Muscle layer of duodenum (tissue), 2 donors: ENCODE measurements around the gene SYNDIG1.

Experiments
- H3K27ac ChIP-seq: one replicate; pipeline ENCODE4 v1.7.0; 2013; ENCODE audit warnings: mild to moderate bottlenecking, low read length
- H3K27me3 ChIP-seq: one replicate; pipeline ENCODE4 v1.7.0; 2013; ENCODE audit warnings: low read depth, mild to moderate bottlenecking, control low read depth, low read length
- H3K36me3 ChIP-seq, 2 donors: one replicate each; pipeline ENCODE4 v1.7.0; 2013; ENCODE audit warnings: low read length in 2 of 2, control low read depth in 1 of 2, mild to moderate bottlenecking in 1 of 2; ENCODE audit not compliant: insufficient read depth in 2 of 2, control insufficient read depth in 1 of 2
- H3K4me1 ChIP-seq, 2 donors: one replicate each; pipeline ENCODE4 v1.7.0; 2013; ENCODE audit warnings: low read length in 2 of 2, mild to moderate bottlenecking in 2 of 2, control low read depth in 1 of 2, moderate library complexity in 1 of 2; ENCODE audit not compliant: insufficient read depth in 2 of 2, control insufficient read depth in 1 of 2
- H3K4me3 ChIP-seq, 2 donors: one replicate each; pipeline ENCODE4 v1.7.0; 2013; ENCODE audit warnings: low read length in 2 of 2, low read depth in 1 of 2, mild to moderate bottlenecking in 1 of 2
- H3K9me3 ChIP-seq, 2 donors: one replicate each; pipeline ENCODE4 v1.7.0; 2013; ENCODE audit warnings: low read length in 2 of 2, control low read depth in 1 of 2, mild to moderate bottlenecking in 1 of 2; ENCODE audit not compliant: control insufficient read depth in 1 of 2
- donor health status: healthy.

Gene SYNDIG1

DNA sequence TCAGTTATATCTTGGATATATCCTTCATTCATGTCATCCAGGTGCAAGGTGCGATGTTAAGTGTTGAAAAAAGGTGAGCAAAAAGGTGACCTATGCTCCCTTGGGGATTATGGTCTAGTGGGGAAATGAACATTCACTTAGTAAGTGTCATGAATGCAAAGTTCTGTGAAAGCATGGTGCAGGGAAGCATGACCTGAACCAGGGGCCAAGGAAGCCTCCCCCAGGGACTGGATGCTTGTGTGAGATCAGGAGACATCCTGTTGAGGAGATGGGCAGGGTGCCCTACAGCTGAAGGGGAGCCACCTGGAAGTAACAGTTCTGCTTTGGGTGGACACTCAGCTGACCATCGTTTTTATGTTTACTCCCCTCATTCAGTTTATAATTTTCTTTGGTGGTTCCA, 179.5 kb downstream of the SYNDIG1 start:
- no peaks in the 10 kb centered on the region for H3K36me3 ChIP-seq
- no peaks in the 10 kb centered on the region for H3K27me3 ChIP-seq
- no peak overlapping the region for H3K4me3 ChIP-seq
- no peak overlapping the region for H3K27ac ChIP-seq
- H3K9me3 ChIP-seq, result peaks cover 0 to 4% of the 10 kb centered on the region in 2 donors
- peaks cover 0 to 8% of the 10 kb centered on the region in 2 donors for H3K4me1 ChIP-seq

- Histone ChIP-seq H3K27ac (no peak overlapping the region), H3K4me1 (peaks cover 0 to 8% of the 10 kb centered on the region in 2 donors), H3K4me3 (no peak overlapping the region), H3K9me3 (no peaks in the 10 kb centered on the region), H3K36me3 (no peaks in the 10 kb centered on the region), H3K27me3 (no peaks in the 10 kb centered on the region)
These were observed 180.5 kb downstream of the SYNDIG1 start for GRCh38 chr20:24649787-24650490.

DNA sequence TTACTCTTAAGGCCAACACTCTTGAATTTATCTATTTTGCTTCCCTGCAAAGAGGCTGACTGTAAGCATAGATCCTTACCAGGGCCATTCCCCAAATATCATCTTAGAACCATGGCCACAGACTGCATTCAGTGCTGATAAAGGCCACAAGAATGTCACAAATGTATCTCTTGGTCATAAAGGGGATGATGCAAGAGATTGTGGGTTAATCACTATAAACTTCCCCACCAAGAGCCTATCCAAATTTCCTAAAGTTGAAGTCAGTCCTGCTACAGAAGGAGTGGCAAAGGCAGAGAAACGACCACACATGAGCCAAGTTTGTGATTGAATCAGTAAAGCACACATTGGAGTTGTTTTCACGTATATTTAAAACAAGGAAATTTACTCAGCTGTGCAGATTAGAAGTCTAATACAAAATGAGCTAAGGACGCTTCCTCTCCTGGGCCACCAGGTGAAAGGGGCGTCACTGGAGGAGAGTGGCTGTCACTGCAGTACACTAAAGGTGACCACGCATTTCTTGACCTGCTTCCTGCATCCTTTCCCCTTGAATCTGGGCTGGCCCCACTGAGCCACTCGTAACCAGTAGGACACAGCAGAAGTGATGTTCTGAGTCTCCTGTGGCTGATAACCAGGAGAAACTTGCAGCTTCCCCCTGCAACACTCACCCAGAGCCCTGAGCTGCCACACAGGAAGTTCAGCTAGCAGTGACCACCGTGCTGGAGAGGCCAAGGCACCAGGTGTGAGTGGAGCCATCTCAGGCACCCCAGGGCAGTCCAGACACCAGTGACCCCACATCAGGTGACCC, 181.9 kb downstream of the SYNDIG1 start:
- H3K27ac ChIP-seq, result no peak overlapping the region

DNA sequence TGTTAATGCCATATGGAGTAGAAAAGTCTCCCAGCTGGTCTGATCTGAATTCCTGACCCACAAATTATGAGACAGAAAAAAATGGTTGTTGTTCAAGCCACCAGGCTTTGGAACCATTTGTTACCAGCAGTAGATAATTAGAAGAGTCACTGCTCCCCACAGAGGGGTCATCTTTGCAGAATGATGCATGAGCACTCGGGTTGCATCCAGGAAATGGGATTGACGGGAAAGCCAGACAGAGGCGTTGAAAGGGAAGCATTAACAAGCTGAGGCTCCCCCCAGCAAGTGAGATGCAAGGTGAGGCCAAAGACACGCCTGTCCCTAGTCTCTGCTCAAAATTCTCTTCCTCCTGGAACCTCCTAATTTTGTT, 182.5 kb downstream of the SYNDIG1 start:
- no peak overlapping the region for H3K4me3 ChIP-seq
- no peak overlapping the region for H3K27ac ChIP-seq
- peaks cover 0 to 8% of the 10 kb centered on the region in 2 donors for H3K4me1 ChIP-seq
- no peaks in the 10 kb centered on the region for H3K27me3 ChIP-seq
- H3K36me3 ChIP-seq, result no peaks in the 10 kb centered on the region
- H3K9me3 ChIP-seq, result no peaks in the 10 kb centered on the region

More for the DNA sequence above, 181.9 kb downstream of the SYNDIG1 start:
- Histone ChIP-seq H3K9me3 (no peaks in the 10 kb centered on the region), H3K36me3 (no peaks in the 10 kb centered on the region), H3K4me3 (no peak overlapping the region), H3K27me3 (no peaks in the 10 kb centered on the region), H3K4me1 (peaks cover 0 to 8% of the 10 kb centered on the region in 2 donors)

DNA sequence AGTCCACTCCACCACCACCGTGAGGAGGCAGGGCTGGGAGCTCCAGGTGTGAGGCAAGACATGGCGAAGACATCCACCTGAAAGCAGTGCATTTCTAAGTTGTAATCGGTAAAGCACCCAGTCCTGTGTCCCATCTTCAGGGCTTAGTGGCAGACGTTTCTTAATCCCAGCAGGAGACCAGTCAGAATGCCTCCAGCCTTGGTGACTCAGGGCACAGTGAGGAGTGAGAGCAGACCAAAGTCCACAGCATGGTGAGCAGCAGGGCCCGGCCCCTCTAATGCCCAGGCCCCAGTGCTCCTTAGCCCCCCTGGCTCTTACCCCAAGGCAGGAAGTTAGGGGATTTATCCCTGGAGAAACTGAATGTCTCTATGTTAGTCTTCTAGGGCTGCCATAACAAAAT, 183.9 kb downstream of the SYNDIG1 start:
- no peaks in the 10 kb centered on the region for H3K27me3 ChIP-seq
- H3K9me3 ChIP-seq, result no peaks in the 10 kb centered on the region
- no peak overlapping the region for H3K27ac ChIP-seq
- H3K4me3 ChIP-seq, result no peak overlapping the region
- H3K36me3 ChIP-seq, result no peaks in the 10 kb centered on the region
- H3K4me1 ChIP-seq, result peaks cover 0 to 2% of the 10 kb centered on the region in 2 donors

GRCh38 chr20:24654425-24654824, 185.0 kb downstream of the SYNDIG1 start:
- Histone ChIP-seq H3K36me3 (no peaks in the 10 kb centered on the region), H3K9me3 (no peaks in the 10 kb centered on the region), H3K27me3 (no peaks in the 10 kb centered on the region), H3K4me1 (no peaks in the 10 kb centered on the region), H3K27ac (no peak overlapping the region), H3K4me3 (no peak overlapping the region)

GRCh38 chr20:24656391-24656790, 187.0 kb downstream of the SYNDIG1 start:
- Histone ChIP-seq H3K27me3 (no peaks in the 10 kb centered on the region), H3K27ac (no peak overlapping the region), H3K36me3 (no peaks in the 10 kb centered on the region), H3K4me3 (no peak overlapping the region), H3K9me3 (no peaks in the 10 kb centered on the region), H3K4me1 (no peaks in the 10 kb centered on the region)

DNA sequence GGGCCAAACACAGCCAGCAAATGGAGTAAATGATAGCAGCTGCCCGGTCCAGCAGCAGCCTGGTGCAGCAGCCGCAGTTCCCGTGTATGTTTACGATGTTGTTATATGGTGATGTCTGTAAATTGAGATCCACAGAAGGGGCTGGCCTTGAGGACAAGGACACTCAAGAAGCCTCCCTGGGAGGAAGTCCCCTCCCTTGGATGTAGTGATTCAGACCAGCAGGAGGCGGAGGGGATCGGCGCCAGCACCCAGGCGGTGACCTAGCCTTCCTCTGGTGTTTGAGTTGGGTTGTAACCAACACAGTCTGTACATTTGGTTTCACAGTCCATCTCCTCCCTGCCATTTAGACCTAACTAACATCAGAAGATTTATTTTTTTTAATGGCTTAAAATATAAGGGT, 187.8 kb downstream of the SYNDIG1 start:
- Histone ChIP-seq H3K27me3 (no peaks in the 10 kb centered on the region), H3K36me3 (no peaks in the 10 kb centered on the region), H3K4me1 (no peaks in the 10 kb centered on the region), H3K9me3 (no peaks in the 10 kb centered on the region), H3K4me3 (no peak overlapping the region), H3K27ac (no peak overlapping the region)

DNA sequence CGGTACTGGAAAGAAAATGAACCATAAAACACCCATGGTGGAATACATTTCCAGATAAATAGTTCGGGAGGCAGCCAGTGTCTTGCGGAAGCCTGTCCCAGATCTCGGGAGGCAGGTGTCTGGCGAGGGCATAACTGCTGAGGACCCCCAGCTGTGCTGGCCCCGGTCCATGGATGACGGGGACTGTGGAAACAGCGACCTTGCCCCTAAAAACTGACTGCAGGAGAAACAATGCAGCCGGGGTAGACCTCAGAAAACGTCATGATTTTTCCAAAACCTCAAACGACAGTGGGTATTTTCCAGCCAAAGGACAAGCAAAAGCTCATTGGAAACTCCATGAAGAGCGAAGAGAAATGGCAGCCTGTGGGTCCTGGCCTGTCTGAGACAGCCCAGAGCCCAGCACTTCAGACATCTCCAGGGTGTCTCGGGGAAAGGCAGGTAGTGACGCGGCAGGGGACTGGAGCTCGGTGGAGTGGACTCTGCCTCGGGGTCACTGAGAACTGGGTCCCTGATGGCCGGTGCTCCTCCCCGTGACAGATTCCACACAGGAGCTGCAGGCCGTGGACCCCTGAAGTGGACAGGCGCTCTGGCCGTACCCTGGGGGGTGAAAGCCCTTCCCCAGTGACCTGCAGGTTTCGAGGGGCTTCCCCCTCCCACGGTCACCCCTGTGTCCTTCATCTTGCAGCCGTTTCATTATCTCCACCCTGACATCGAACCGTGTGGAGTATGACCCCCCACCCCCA, 188.6 kb downstream of the SYNDIG1 start:
- no peaks in the 10 kb centered on the region for H3K4me1 ChIP-seq
- H3K27ac ChIP-seq, result no peak overlapping the region
- H3K27me3 ChIP-seq, result no peaks in the 10 kb centered on the region
- H3K9me3 ChIP-seq, result no peaks in the 10 kb centered on the region
- no peak overlapping the region for H3K4me3 ChIP-seq
- no peaks in the 10 kb centered on the region for H3K36me3 ChIP-seq

DNA sequence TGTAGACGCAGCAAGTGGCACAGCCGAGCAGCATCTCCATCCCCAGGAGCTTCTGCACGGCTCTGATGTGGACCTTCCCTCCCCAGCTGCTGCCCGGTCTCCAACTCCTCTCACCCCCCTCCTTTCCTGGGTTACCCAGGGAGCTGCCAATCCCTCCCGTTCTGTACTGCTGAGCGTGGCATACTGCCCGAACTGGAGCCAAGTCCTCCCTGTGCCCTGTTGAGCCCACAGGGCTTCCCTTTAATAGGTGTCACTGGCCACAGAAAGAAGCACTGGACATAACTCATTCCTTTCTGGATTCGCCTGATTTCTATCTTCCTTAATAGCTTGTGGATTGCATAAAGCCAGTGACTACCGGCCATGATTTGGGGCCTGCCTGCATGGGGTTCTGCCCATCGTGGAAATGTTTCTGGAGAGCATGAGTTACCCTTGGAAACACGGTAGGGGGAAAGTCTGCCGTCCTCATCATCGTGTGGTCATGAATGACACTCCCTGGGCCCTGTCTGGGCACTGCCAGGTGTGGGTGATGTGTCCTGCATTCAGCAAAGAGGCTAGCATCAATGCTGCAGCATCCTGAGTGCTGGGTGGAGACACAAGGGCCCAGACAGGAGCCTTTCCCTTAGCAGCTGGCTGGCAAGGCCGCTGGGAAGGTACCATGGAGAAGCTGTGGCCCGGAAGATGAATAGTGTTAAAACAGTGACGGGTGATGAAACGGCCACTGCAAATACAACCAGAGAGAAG, 189.7 kb downstream of the SYNDIG1 start:
- Histone ChIP-seq H3K4me3 (no peak overlapping the region), H3K36me3 (no peaks in the 10 kb centered on the region), H3K4me1 (no peaks in the 10 kb centered on the region), H3K9me3 (no peaks in the 10 kb centered on the region), H3K27ac (no peak overlapping the region), H3K27me3 (no peaks in the 10 kb centered on the region)

- H3K27me3 ChIP-seq, result no peaks in the 10 kb centered on the region
- no peaks in the 10 kb centered on the region for H3K36me3 ChIP-seq
- no peak overlapping the region for H3K27ac ChIP-seq
- H3K4me3 ChIP-seq, result no peak overlapping the region
- no peaks in the 10 kb centered on the region for H3K9me3 ChIP-seq
- no peaks in the 10 kb centered on the region for H3K4me1 ChIP-seq
These were observed 190.4 kb downstream of the SYNDIG1 start for GRCh38 chr20:24659835-24660234.
